Activated T-cell treated with anti-CD3 and anti-CD28 coated beads, Interleukin-2, amount 50 U/mL, for 72 hours (primary cell): ENCODE measurements around the gene PDCD1. TPM values are rescaled to one million over a fixed set of nuclear protein-coding genes. Genes with fewer than 3 reads are reported as not detected.

Experiments
- ATAC-seq, 2 donors: fragments of 150-1000 bp; cut with Tn5 transposase; replicated peaks in 1 of 2; 2 replicates each; pipeline ENCODE4 v1.10.0; 2021; ENCODE audit warnings: moderate library complexity in 2 of 2, mild to moderate bottlenecking in 1 of 2
- DNase-seq, 2 donors: peaks; one replicate each; pipeline ENCODE4 v3.0.0; 2021 to 2022; ENCODE audit warnings: mixed read lengths in 1 of 2
- H3K27ac Mint-ChIP-seq: one replicate; pipeline ENCODE4 v1.8.0; 2022; ENCODE audit warnings: mild to moderate bottlenecking, moderate library complexity, mixed read lengths
- H3K27me3 Mint-ChIP-seq: one replicate; pipeline ENCODE4 v1.8.0; 2022; ENCODE audit warnings: low read depth, mixed read lengths
- H3K36me3 Mint-ChIP-seq, 2 donors: one replicate each; pipeline ENCODE4 v1.8.0; 2022; ENCODE audit warnings: mixed read lengths in 2 of 2, mild to moderate bottlenecking in 1 of 2; ENCODE audit not compliant: insufficient read depth in 2 of 2
- H3K4me1 Mint-ChIP-seq: one replicate; pipeline ENCODE4 v1.8.0; 2022; ENCODE audit warnings: low read depth, mixed read lengths
- H3K4me3 Mint-ChIP-seq, 2 donors: one replicate each; pipeline ENCODE4 v1.8.0; 2022; ENCODE audit warnings: mild to moderate bottlenecking in 2 of 2, mixed read lengths in 2 of 2, moderate library complexity in 2 of 2
- H3K9me3 Mint-ChIP-seq, 2 donors: one replicate each; pipeline ENCODE4 v1.8.0; 2022; ENCODE audit warnings: mixed read lengths in 2 of 2
- total RNA-seq, 2 donors: library from RNA; stranded (reverse); gene quantifications; one replicate each; pipeline ENCODE4 v1.2.3, GENCODE V29; 2022

Gene PDCD1
- total RNA-seq, 2 donors from 2014 or later: 15.7 to 23.0 TPM

GRCh38 chr2:241891988-241892298, 33.2 kb upstream of the PDCD1 start:
- peaks cover 2 to 9% of the 10 kb centered on the region in 2 donors for H3K36me3 Mint-ChIP-seq
- no peak overlapping the region for H3K27ac Mint-ChIP-seq
- ATAC-seq (no peak), DNase-seq (no peak)
- H3K27me3 Mint-ChIP-seq: no peaks in the 10 kb centered on the region
- no peak overlapping the region for H3K4me3 Mint-ChIP-seq
- peaks cover 0 to 2% of the 10 kb centered on the region in 2 donors for H3K9me3 Mint-ChIP-seq
- peaks cover 10% of the 10 kb centered on the region for H3K4me1 Mint-ChIP-seq

DNA sequence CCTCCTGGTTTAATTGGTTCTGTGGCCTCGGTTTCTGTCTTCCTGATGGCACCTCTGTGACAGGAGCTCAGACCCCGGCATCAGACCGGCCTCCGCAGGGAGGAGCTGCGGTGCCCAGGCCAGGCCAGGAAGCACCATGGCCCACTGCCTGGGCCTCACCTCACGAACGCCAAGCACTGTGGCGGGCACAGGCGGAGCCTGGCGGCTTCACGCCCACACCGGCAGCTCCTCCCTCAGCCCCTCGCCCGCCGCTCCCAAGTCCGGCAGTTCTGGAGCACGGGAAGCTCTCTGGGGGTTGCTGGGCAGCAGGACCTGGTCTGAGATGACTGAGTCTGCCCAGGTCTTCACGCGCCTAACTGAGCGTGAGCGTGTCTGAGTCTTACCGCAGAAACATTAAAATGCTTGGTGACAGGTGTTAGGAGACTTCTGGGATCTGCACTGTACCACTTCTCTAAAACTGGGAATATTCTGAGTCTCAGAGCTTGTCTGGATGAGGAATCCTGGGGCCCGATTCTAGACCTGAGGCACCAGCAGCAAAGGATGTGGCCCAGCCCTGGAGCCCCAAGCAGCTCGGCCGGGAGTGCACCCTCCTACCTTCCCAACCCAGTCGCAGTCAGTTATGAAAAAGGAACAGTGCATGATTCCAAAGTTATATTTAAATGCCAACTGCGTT, 32.8 kb upstream of the PDCD1 start:
- DNase-seq (no peak), ATAC-seq (no peak)
- no peaks in the 10 kb centered on the region for H3K27me3 Mint-ChIP-seq
- H3K27ac Mint-ChIP-seq: no peak overlapping the region
- H3K4me1 Mint-ChIP-seq: peaks cover 13% of the 10 kb centered on the region
- H3K4me3 Mint-ChIP-seq: no peak overlapping the region
- peaks cover 0 to 2% of the 10 kb centered on the region in 2 donors for H3K9me3 Mint-ChIP-seq
- H3K36me3 Mint-ChIP-seq: peaks cover 2 to 9% of the 10 kb centered on the region in 2 donors

DNA sequence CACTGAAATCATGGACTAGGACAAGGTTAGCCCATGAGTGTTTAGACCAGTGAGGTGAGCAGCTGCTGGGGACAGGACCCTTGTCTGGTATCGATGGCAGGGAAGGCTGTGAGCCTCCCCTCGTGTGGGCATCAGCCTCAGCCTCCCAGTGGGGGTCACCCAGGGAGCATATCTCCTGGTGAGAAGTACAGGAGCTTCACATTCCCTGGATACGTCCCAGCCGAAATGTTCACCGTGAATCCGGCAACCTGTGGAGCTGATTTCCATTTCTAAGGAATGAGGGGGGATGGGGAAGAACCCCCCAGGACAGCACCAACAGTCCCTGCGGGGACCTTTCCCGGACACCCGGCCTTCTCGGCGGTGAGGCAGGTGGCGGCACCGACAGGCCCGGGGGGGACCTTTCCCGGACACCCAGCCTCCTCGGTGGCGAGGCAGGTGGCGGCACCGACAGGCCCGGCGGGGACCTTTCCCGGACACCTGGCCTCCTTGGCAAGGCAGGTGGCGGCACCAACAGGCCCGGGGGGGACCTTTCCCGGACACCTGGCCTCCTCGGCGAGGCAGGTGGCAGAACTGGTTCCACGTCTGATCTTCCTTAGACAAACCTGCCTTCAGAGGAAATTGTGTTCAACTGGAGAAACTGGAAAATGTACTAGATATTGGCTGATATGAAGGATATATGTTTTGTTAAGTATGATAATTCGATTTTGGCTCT, 32.0 kb upstream of the PDCD1 start:
- Mint-ChIP-seq H3K36me3 (peaks cover 0 to 9% of the 10 kb centered on the region in 2 donors), H3K4me1 (peaks cover 16% of the 10 kb centered on the region), H3K4me3 (no peak overlapping the region), H3K27me3 (no peaks in the 10 kb centered on the region), H3K27ac (no peak overlapping the region), H3K9me3 (no peaks in the 10 kb centered on the region)
- no peak for DNase-seq
- ATAC-seq: no peak

- no peak overlapping the region for H3K4me3 Mint-ChIP-seq
- no peak for DNase-seq
- peaks cover 28% of the 10 kb centered on the region for H3K4me1 Mint-ChIP-seq
Observed at GRCh38 chr2:241888641-241889040, 29.9 kb upstream of the PDCD1 start.

GRCh38 chr2:241887806-241888522, 29.3 kb upstream of the PDCD1 start:
- Mint-ChIP-seq H3K27ac (no peak overlapping the region), H3K9me3 (no peaks in the 10 kb centered on the region), H3K27me3 (no peaks in the 10 kb centered on the region), H3K4me1 (peaks cover 34% of the 10 kb centered on the region), H3K4me3 (no peak overlapping the region), H3K36me3 (peaks cover 0 to 13% of the 10 kb centered on the region in 2 donors)
- no peak for ATAC-seq
- no peak for DNase-seq

More at GRCh38 chr2:241888641-241889040, 29.9 kb upstream of the PDCD1 start:
- Mint-ChIP-seq H3K27me3 (no peaks in the 10 kb centered on the region), H3K9me3 (no peaks in the 10 kb centered on the region), H3K27ac (no peak overlapping the region), H3K36me3 (peaks cover 0 to 13% of the 10 kb centered on the region in 2 donors)
- no peak for ATAC-seq

DNA sequence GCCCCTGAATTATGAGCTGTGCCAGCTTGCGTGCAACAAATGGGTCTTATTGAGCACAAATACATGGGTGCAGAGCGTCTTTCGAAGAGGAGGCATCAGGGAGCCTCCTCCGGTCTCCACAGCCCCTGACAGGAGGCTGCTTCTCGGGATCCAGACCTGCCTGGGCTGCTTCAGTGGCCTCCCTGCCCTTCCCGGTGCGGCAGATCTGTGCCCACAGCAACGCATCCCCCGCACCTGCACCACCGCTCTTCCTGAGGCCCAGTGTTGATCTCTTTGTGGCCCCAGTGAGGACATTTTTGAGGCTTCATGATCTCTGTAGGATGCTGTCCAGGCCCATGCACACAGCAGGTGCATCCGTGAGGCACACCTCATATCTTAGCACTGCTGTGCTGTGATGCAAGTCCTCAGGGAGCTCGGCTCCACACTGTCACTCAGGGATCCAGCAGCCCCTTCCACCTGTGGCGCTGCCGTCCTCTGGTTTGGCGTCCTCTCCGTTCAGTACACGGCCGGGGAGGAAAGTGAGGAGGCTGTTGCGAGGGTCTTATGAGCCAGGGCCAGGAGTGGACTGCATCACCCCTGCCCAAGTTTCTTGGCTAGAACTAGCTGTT, 28.2 kb upstream of the PDCD1 start:
- H3K4me1 Mint-ChIP-seq: peaks cover 45% of the 10 kb centered on the region
- DNase-seq (no peak), ATAC-seq (no peak)
- H3K36me3 Mint-ChIP-seq: peaks cover 0 to 13% of the 10 kb centered on the region in 2 donors
- no peak overlapping the region for H3K4me3 Mint-ChIP-seq
- H3K27me3 Mint-ChIP-seq: no peaks in the 10 kb centered on the region
- H3K9me3 Mint-ChIP-seq: no peaks in the 10 kb centered on the region
- H3K27ac Mint-ChIP-seq: no peak overlapping the region

- Mint-ChIP-seq H3K27ac (no peak overlapping the region), H3K36me3 (peaks cover 0 to 13% of the 10 kb centered on the region in 2 donors)
Observed at GRCh38 chr2:241885946-241886643, 27.4 kb upstream of the PDCD1 start.

GRCh38 chr2:241885291-241885945, 26.7 kb upstream of the PDCD1 start:
- Mint-ChIP-seq H3K4me1 (peaks cover 52% of the 10 kb centered on the region), H3K9me3 (no peaks in the 10 kb centered on the region), H3K4me3 (no peak overlapping the region), H3K27me3 (no peaks in the 10 kb centered on the region), H3K36me3 (peaks cover 0 to 13% of the 10 kb centered on the region in 2 donors), H3K27ac (no peak overlapping the region)
- DNase-seq: no peak
- no peak for ATAC-seq

More at GRCh38 chr2:241885946-241886643, 27.4 kb upstream of the PDCD1 start:
- Mint-ChIP-seq H3K9me3 (no peaks in the 10 kb centered on the region), H3K4me3 (no peak overlapping the region), H3K27me3 (no peaks in the 10 kb centered on the region), H3K4me1 (peaks cover 45% of the 10 kb centered on the region)
- ATAC-seq (no peak), DNase-seq (no peak)

- Mint-ChIP-seq H3K4me1 (peaks cover 57% of the 10 kb centered on the region), H3K9me3 (no peaks in the 10 kb centered on the region), H3K27me3 (no peaks in the 10 kb centered on the region), H3K36me3 (peaks cover 0 to 13% of the 10 kb centered on the region in 2 donors), H3K27ac (no peak overlapping the region), H3K4me3 (no peak overlapping the region)
- DNase-seq: no peak
- ATAC-seq: no peak
Observed at GRCh38 chr2:241884951-241885290, 26.2 kb upstream of the PDCD1 start.

GRCh38 chr2:241882091-241882625, 23.5 kb upstream of the PDCD1 start:
- ATAC-seq: peak; percentile 54 to 58
- Mint-ChIP-seq H3K4me1 (peaks cover 55% of the 10 kb centered on the region), H3K27ac (peak overlapping the region; percentile 38), H3K27me3 (no peaks in the 10 kb centered on the region), H3K4me3 (peak overlapping the region; percentile 85 to 95), H3K9me3 (no peaks in the 10 kb centered on the region), H3K36me3 (peaks cover 0 to 4% of the 10 kb centered on the region in 2 donors)
- peak; percentile 71 to 82 for DNase-seq

- H3K27me3 Mint-ChIP-seq: no peaks in the 10 kb centered on the region
- no peak for ATAC-seq
- no peaks in the 10 kb centered on the region for H3K9me3 Mint-ChIP-seq
- peaks cover 0 to 4% of the 10 kb centered on the region in 2 donors for H3K36me3 Mint-ChIP-seq
- peak overlapping the region; percentile 85 to 95 for H3K4me3 Mint-ChIP-seq
- H3K4me1 Mint-ChIP-seq: peaks cover 41% of the 10 kb centered on the region
- H3K27ac Mint-ChIP-seq: peak overlapping the region; percentile 88
- DNase-seq: no peak
Observed at GRCh38 chr2:241880311-241881073, 21.8 kb upstream of the PDCD1 start.
